ENCODE results near the gene FOXP1. TPM values are rescaled to one million over a fixed set of nuclear protein-coding genes. Genes with fewer than 3 reads are reported as not detected.

Gene FOXP1
- total and polyA plus RNA-seq, 9 of the 15 experiments (the other 6 are each of a cell fraction or from before 2014, with no cell fraction given), result 7.7 to 34.5 (median 13.7) TPM

GRCh38 chr3:71074423-71074822, 509.1 kb downstream of the FOXP1 start:
- no peaks in the 10 kb centered on the region for H3K27me3 ChIP-seq (ENCODE audit: control insufficient read depth in 2 of 2, insufficient read depth in 2 of 2, low read length in 2 of 2)
- no peaks in the 10 kb centered on the region for H3K9me1 ChIP-seq (ENCODE audit: control insufficient read depth, insufficient read depth, low read length)
- FAIRE-seq (no peak), ATAC-seq (no peak), DNase-seq (ENCODE audit: extremely low read depth in 1 of 4, low spot score in 3 of 4) (peak in 1 of 4 experiments; percentile 16)
- H3K4me2 ChIP-seq (ENCODE audit: insufficient read depth, low read length), result no peak overlapping the region
- BruUV-seq (replicated peaks), result no TSS peak
- H3K9ac ChIP-seq (ENCODE audit: insufficient read depth in 1 of 2, low read depth in 2 of 2, low read length in 2 of 2), result no peak overlapping the region
- 67% methylated on average over 2 of the region's 3 CpGs for WGBS (ENCODE audit: insufficient coverage, low coverage, missing lambda C conversion rate)
- 0 out of 2 replicates have a peak, but pooled peaks cover 3% of the 10 kb centered on the region for H4K20me1 ChIP-seq (replicated peaks; ENCODE audit: control insufficient read depth, insufficient read depth, low read length)
- H3K9me3 ChIP-seq (replicated peaks; ENCODE audit: control insufficient read depth, insufficient read depth, low read depth, low read length), result no peaks in the 10 kb centered on the region
- no peak overlapping the region for H3K4me3 ChIP-seq
- no peak for TF ChIP-seq MEF2D (tag; conservative IDR thresholded peaks at IDR 0.05; ENCODE audit: low read depth)
- intact Hi-C loops (cut with micrococcal nuclease), result loop anchor here (5.0 kb wide), 1 partner anchor 438 kb away; no protein-coding TSS in a partner anchor
- in situ Hi-C loops (cut with MboI), result no loop called here
- CTCF ChIA-PET (ENCODE audit: low intra/inter-chr PET ratio), result no interaction called here
- H3K79me2 ChIP-seq (ENCODE audit: control insufficient read depth, insufficient read depth, low read length), result no peaks in the 10 kb centered on the region; the same call in 2 of the 3 replicates
- no peak overlapping the region for H2AFZ ChIP-seq (ENCODE audit: low read depth, low read length)
- 0 out of 3 replicates have a peak, but pooled peaks cover 2% of the 10 kb centered on the region for H3K36me3 ChIP-seq (ENCODE audit: control insufficient read depth, insufficient read depth, low read length)
- POLR2A ChIA-PET, result interaction anchor here (0.6 to 1.3 kb wide), 2 partner anchors 12 to 483 kb away, joined by 3 read pairs; no protein-coding TSS in a partner anchor
- peaks cover 0 to 6% of the 10 kb centered on the region in 2 experiments; a peak in 2 of 5 replicates for H3K4me1 ChIP-seq (replicated peaks in 1 of 2; ENCODE audit: control insufficient read depth in 2 of 2, insufficient read depth in 2 of 2, low read length in 2 of 2)
- H3K27ac ChIP-seq (ENCODE audit: extremely low read depth, low read depth, low read length), result no peak overlapping the region

DNA sequence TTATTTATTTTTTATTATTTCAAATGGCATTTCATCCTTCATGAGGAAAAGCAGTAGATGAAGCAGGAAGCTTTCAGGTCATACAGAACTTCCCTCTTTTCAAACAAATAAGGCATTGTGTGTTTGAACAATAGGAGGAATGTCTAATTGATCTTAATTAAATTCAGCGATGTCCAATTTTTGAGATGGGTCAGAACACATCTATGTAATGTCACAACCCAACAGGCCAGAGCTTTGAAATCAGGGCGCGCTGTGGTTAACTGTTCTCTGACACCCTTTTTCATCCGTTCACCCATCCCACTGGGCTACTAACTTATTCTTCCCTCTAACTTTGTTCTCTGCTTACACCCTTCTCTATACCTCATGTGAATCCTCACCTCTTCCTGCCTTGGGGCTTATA, 510.5 kb downstream of the FOXP1 start:
- ChIA-PET POLR2A (no interaction called here), CTCF (ENCODE audit: low intra/inter-chr PET ratio) (no interaction called here)
- in situ Hi-C loops (cut with MboI), result no loop called here
- intact Hi-C loops (cut with micrococcal nuclease), result loop anchor here (5.0 kb wide), 1 partner anchor 439 kb away; no protein-coding TSS in a partner anchor
- no peaks in the 10 kb centered on the region for H3K9me1 ChIP-seq (ENCODE audit: control insufficient read depth, insufficient read depth, low read length)
- no peak overlapping the region for H3K27ac ChIP-seq (ENCODE audit: extremely low read depth, low read depth, low read length)
- no peaks in the 10 kb centered on the region for H3K27me3 ChIP-seq (ENCODE audit: control insufficient read depth in 2 of 2, insufficient read depth in 2 of 2, low read length in 2 of 2)
- no TSS peak for BruUV-seq (replicated peaks)
- no peak overlapping the region for H2AFZ ChIP-seq (ENCODE audit: low read depth, low read length)
- no peak overlapping the region for H3K4me3 ChIP-seq
- no peaks in the 10 kb centered on the region for H3K79me2 ChIP-seq (ENCODE audit: control insufficient read depth, insufficient read depth, low read length)
- H3K9ac ChIP-seq (ENCODE audit: insufficient read depth in 1 of 2, low read depth in 2 of 2, low read length in 2 of 2), result no peak overlapping the region
- H3K4me2 ChIP-seq (ENCODE audit: insufficient read depth, low read length), result no peak overlapping the region
- TF ChIP-seq, protein P1, sequence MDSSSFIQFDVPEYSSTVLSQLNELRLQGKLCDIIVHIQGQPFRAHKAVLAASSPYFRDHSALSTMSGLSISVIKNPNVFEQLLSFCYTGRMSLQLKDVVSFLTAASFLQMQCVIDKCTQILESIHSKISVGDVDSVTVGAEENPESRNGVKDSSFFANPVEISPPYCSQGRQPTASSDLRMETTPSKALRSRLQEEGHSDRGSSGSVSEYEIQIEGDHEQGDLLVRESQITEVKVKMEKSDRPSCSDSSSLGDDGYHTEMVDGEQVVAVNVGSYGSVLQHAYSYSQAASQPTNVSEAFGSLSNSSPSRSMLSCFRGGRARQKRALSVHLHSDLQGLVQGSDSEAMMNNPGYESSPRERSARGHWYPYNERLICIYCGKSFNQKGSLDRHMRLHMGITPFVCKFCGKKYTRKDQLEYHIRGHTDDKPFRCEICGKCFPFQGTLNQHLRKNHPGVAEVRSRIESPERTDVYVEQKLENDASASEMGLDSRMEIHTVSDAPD (CRISPR knock-in tag; IDR thresholded peaks at IDR 0.05), result no peak
- TF ChIP-seq SIRT6 (IDR thresholded peaks at IDR 0.05; ENCODE audit: low read depth, low read length), result no peak
- no peak for TF ChIP-seq ZKSCAN3 (CRISPR knock-in tag; IDR thresholded peaks at IDR 0.05)
- TF ChIP-seq ZNF253 (CRISPR knock-in tag; conservative IDR thresholded peaks at IDR 0.05), result no peak
- TF ChIP-seq, protein P2, sequence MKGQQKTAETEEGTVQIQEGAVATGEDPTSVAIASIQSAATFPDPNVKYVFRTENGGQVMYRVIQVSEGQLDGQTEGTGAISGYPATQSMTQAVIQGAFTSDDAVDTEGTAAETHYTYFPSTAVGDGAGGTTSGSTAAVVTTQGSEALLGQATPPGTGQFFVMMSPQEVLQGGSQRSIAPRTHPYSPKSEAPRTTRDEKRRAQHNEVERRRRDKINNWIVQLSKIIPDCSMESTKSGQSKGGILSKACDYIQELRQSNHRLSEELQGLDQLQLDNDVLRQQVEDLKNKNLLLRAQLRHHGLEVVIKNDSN (CRISPR knock-in tag; IDR thresholded peaks at IDR 0.05), result no peak
- TF ChIP-seq ZNF133 (CRISPR knock-in tag; IDR thresholded peaks at IDR 0.05), result no peak
- no peak for TF ChIP-seq POLR2G (IDR thresholded peaks at IDR 0.05; ENCODE audit: low read depth, low read length)
- no peak for TF ChIP-seq RNF2 (IDR thresholded peaks at IDR 0.05)
- TF ChIP-seq GTF2B (IDR thresholded peaks at IDR 0.05; ENCODE audit: extremely low read depth, insufficient read length), result no peak
- TF ChIP-seq ZNF778 (CRISPR knock-in tag; IDR thresholded peaks at IDR 0.05), result no peak
- TF ChIP-seq NFIC (IDR thresholded peaks at IDR 0.05), result no peak
- 86% methylated on average over 4 of the region's 4 CpGs for WGBS (ENCODE audit: insufficient coverage, low coverage, missing lambda C conversion rate)
- 0 out of 3 replicates have a peak, but pooled peaks cover 2% of the 10 kb centered on the region for H3K36me3 ChIP-seq (ENCODE audit: control insufficient read depth, insufficient read depth, low read length)
- H3K4me1 ChIP-seq (replicated peaks in 1 of 2; ENCODE audit: control insufficient read depth in 2 of 2, insufficient read depth in 2 of 2, low read length in 2 of 2), result peaks cover 0 to 6% of the 10 kb centered on the region in 2 experiments; a peak in 2 of 5 replicates
- ATAC-seq, result no peak
- no peak for FAIRE-seq
- no peak for DNase-seq (ENCODE audit: extremely low read depth in 1 of 4, low spot score in 3 of 4)
- no peaks in the 10 kb centered on the region for H3K9me3 ChIP-seq (replicated peaks; ENCODE audit: control insufficient read depth, insufficient read depth, low read depth, low read length)
- H4K20me1 ChIP-seq (replicated peaks; ENCODE audit: control insufficient read depth, insufficient read depth, low read length), result 0 out of 2 replicates have a peak, but pooled peaks cover 3% of the 10 kb centered on the region
